Upper lobe of right lung (tissue), 1 donor: ENCODE results near the gene BMPR2. TPM values are rescaled to one million over a fixed set of nuclear protein-coding genes. Genes with fewer than 3 reads are reported as not detected.
"Not testable (repeated sequence)": the region's sequence is repeated elsewhere in the genome, so short reads cannot be mapped to it uniquely, and the experiment has no call there.

ENCODE experiments used
- ATAC-seq: fragments of 200-7000 bp; cut with Tn5 transposase; one replicate; pipeline ENCODE4 v1.9.1; 2020; ENCODE audit warnings: mild to moderate bottlenecking, moderate library complexity
- DNase-seq: peaks from one replicate; pipeline ENCODE4 v3.0.0-alpha.2; 2020
- H3K27ac ChIP-seq: fragments of 200-600 bp; one replicate; pipeline ENCODE4 v1.8.0; 2022
- H3K27me3 ChIP-seq: fragments of 200-600 bp; one replicate; pipeline ENCODE4 v1.8.0; 2022; ENCODE audit warnings: mild to moderate bottlenecking
- H3K36me3 ChIP-seq: fragments of 200-600 bp; one replicate; pipeline ENCODE4 v1.8.0; 2022
- H3K4me1 ChIP-seq: fragments of 200-600 bp; one replicate; pipeline ENCODE4 v1.8.0; 2022
- H3K4me3 ChIP-seq: fragments of 200-600 bp; one replicate; pipeline ENCODE4 v1.8.0; 2022; ENCODE audit warnings: mild to moderate bottlenecking
- H3K9me3 ChIP-seq: fragments of 200-600 bp; one replicate; pipeline ENCODE4 v1.8.0; 2022
- CTCF ChIP-seq: fragments of 200-600 bp; IDR thresholded peaks from one replicate; pipeline ENCODE4 v1.8.0; 2022; ENCODE audit warnings: antibody characterized with exemption
- intact Hi-C: fragments of 100-400 bp; cut with DNase I; formaldehyde crosslinking; loops from one replicate; pipeline ENCODE4 v1.11.0; 2022
- total RNA-seq: library from RNA; stranded (reverse); fragmentation: NEBNext Ultra II Directional; extraction: Animal tissue kit (Norgen Biotek cat#: 25700); gene quantifications from one replicate; pipeline ENCODE4 v1.2.1, GENCODE V29; 2021
- donor health status: DM: no; HTN: yes; CAD: no; lungs with severe emphysema.

The BMPR2 gene
- total RNA-seq, 1 donor from 2014 or later = 139 TPM

DNA sequence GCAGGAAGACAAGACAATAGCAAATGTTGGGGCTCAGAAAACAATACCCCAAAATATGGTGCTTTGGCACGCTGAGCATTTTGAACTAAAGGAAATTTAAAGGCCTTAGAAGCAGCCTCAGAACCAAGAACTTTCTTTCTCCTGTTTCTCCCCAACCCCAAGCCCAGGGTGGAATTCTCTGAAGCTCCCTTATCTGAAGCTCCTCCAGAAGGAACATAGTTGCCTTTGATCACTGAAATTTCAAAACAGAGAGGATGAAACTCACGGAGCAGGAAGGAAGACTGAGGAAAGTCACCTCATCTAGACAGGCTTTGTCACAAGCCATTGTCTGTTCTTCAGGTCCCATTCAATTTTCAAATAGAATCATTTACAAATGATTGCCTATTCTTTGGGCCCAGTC, 15.5 kb upstream of the BMPR2 start:
- no peak for TF ChIP-seq CTCF
- intact Hi-C loops = no loop called here
- H3K36me3 ChIP-seq = no peaks in the 10 kb centered on the region
- no peak overlapping the region for H3K27ac ChIP-seq
- H3K27me3 ChIP-seq = no peaks in the 10 kb centered on the region
- ATAC-seq = no peak
- no peak for DNase-seq
- no peak overlapping the region for H3K4me3 ChIP-seq
- H3K4me1 ChIP-seq = no peaks in the 10 kb centered on the region
- H3K9me3 ChIP-seq = no peaks in the 10 kb centered on the region

DNA sequence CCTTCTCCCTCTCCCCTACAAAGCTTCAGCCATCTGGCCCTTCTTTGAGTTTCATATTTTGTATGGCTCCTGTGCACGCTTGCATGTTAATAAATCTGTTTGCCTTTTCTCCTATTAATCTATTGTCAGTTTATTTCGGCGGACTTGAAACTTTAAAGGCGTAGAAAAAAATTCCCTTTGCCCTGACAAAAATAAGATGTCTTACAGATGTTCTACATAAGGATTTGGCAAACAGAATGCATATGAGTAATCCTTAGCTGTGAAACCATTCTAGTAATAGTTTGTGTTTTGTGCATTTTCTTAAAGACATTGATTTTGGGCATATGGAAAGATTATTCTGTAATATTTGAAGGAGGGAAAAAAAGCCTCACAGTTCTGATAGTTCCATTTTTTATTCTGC, 15.0 kb upstream of the BMPR2 start:
- Histone ChIP-seq H3K9me3 (no peaks in the 10 kb centered on the region), H3K27ac (no peak overlapping the region), H3K4me3 (no peak overlapping the region), H3K27me3 (no peaks in the 10 kb centered on the region), H3K4me1 (no peaks in the 10 kb centered on the region), H3K36me3 (no peaks in the 10 kb centered on the region)
- TF ChIP-seq CTCF = no peak
- DNase-seq = no peak
- intact Hi-C loops = no loop called here
- no peak for ATAC-seq

DNA sequence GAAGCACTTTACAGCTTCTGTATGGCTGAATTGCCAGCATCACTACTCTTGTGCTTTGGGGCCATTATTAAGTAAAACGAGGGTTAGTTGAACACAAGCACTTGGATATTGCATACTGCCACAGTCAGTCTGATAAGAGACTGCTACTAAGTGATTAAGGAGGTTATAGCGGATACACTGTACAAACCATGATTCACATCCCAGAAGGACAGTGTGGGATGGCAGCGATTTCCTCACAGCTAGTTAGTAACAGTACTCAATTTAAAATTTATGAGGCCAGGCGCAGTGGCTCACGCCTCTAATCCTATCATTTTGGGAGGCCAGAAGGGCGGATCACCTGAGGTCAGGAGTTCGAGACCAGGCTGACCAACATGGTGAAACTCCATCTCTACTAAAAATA, 2.6 kb upstream of the BMPR2 start:
- intact Hi-C loops = no loop called here
- no peak for DNase-seq
- TF ChIP-seq CTCF = no peak

GRCh38 chr2:202374383-202374782, 1.7 kb upstream of the BMPR2 start:
- peak overlapping the region; percentile 86 for H3K4me3 ChIP-seq
- H3K4me1 ChIP-seq, H3K36me3 ChIP-seq, H3K9me3 ChIP-seq, intact Hi-C loops, ATAC-seq, DNase-seq, H3K27me3 ChIP-seq: not testable (repeated sequence)
- H3K27ac ChIP-seq = peak overlapping the region; percentile 95

More for the DNA sequence above, 2.6 kb upstream of the BMPR2 start:
- no peak overlapping the region for H3K4me3 ChIP-seq
- no peak for ATAC-seq
- H3K27me3 ChIP-seq = no peaks in the 10 kb centered on the region
- H3K4me1 ChIP-seq = peaks cover 7% of the 10 kb centered on the region
- no peaks in the 10 kb centered on the region for H3K36me3 ChIP-seq
- H3K27ac ChIP-seq = no peak overlapping the region
- no peaks in the 10 kb centered on the region for H3K9me3 ChIP-seq

DNA sequence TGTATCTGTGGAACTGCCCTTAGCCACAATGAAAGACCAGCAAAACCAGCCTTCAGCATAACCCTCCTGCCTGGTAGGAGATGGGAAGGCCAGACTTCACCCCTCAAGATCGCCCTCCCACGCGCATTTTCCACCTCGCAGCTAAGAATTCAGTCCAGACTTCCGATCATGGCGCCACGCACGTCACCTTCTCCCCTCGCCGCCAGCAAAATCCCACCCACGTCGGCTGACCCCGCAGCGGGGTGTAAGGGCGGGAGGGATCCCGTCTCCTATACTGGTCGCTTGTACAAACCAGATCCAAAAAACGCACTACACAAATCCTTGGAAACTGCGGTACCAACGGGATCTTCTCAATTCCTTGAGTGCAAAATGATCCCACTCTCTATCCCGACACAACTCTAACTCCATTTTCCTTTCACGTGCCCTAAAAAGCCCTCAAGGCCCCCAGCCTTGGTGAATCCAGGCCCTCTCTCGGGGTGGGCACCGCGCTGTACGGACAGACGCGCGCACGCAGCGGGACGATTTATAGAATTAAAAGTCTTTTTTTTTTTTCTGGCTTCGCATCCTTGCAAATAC, 1.0 kb upstream of the BMPR2 start:
- intact Hi-C loops = no loop called here
- Histone ChIP-seq H3K27ac (peak overlapping the region; percentile 95), H3K4me1 (peaks cover 7% of the 10 kb centered on the region), H3K36me3 (no peaks in the 10 kb centered on the region), H3K9me3 (no peaks in the 10 kb centered on the region), H3K27me3 (no peaks in the 10 kb centered on the region), H3K4me3 (peak overlapping the region; percentile 86)
- ATAC-seq (peak; percentile 7), DNase-seq (peak; percentile 82)
- TF ChIP-seq CTCF = no peak

- peaks cover 14% of the 10 kb centered on the region for H3K4me1 ChIP-seq
- ATAC-seq (peak; percentile 44), DNase-seq (peak; percentile 78)
- TF ChIP-seq CTCF = no peak
- no peaks in the 10 kb centered on the region for H3K36me3 ChIP-seq
- peak overlapping the region; percentile 95 for H3K27ac ChIP-seq
- H3K27me3 ChIP-seq = no peaks in the 10 kb centered on the region
- no peaks in the 10 kb centered on the region for H3K9me3 ChIP-seq
- intact Hi-C loops = no loop called here
- peak overlapping the region; percentile 86 for H3K4me3 ChIP-seq
Observed at GRCh38 chr2:202376460-202377206, 506 bp downstream of the BMPR2 start.
